Aorta (tissue), 5 donors: Measurements from ENCODE around the gene MAZ. TPM values are rescaled to one million over a fixed set of nuclear protein-coding genes. Genes with fewer than 3 reads are reported as not detected.
A peak's percentile ranks its signal among the peaks of the same experiment; 100 is the strongest.

ENCODE experiments used
- ATAC-seq: fragments of 200-7000 bp; cut with Tn5 transposase; one replicate; pipeline ENCODE4 v1.9.1; 2022; ENCODE audit warnings: moderate library complexity; ENCODE audit not compliant: low FRiP score
- DNase-seq, 2 donors: peaks; one replicate each; pipeline ENCODE4 v3.0.0-alpha.2; 2020
- H3K27ac ChIP-seq, 2 donors: one replicate each; pipeline ENCODE4 v1.5.1; 2013; ENCODE audit warnings: low read length in 2 of 2, mild to moderate bottlenecking in 2 of 2, moderate library complexity in 2 of 2, control low read depth in 1 of 2, inconsistent platforms in 1 of 2, low read depth in 1 of 2
- H3K27me3 ChIP-seq, 2 donors: one replicate each; pipeline ENCODE4 v1.6.1; 2013; ENCODE audit warnings: control low read depth in 1 of 2, low read length in 1 of 2, mild to moderate bottlenecking in 1 of 2, moderate library complexity in 1 of 2; ENCODE audit not compliant: insufficient read depth in 2 of 2, control insufficient read depth in 1 of 2
- H3K36me3 ChIP-seq, 2 donors: one replicate each; pipeline ENCODE4 v1.6.1; 2013; ENCODE audit warnings: control low read depth in 1 of 2, low read length in 1 of 2, mild to moderate bottlenecking in 1 of 2; ENCODE audit not compliant: insufficient read depth in 2 of 2, control insufficient read depth in 1 of 2
- H3K4me1 ChIP-seq, 2 donors: one replicate each; pipeline ENCODE4 v1.6.1; 2013; ENCODE audit warnings: low read length in 2 of 2, control low read depth in 1 of 2, mild to moderate bottlenecking in 1 of 2, moderate library complexity in 1 of 2; ENCODE audit not compliant: insufficient read depth in 2 of 2, control insufficient read depth in 1 of 2
- H3K4me3 ChIP-seq, 2 donors: one replicate each; pipeline ENCODE4 v1.5.1; 2013; ENCODE audit warnings: low read length in 2 of 2, control low read depth in 1 of 2, mild to moderate bottlenecking in 1 of 2
- H3K9me3 ChIP-seq: one replicate; pipeline ENCODE4 v1.6.1; 2013; ENCODE audit warnings: mild to moderate bottlenecking, low read length; ENCODE audit not compliant: control insufficient read depth
- WGBS, 2 donors: extraction: QIAGEN DNeasy Blood & Tissue Kit; methylation state at CpG; one replicate each; pipeline ENCODE4 v1.1.7; 2013; 5-methylcytosine and 5-hydroxymethylcytosine counted together
- intact Hi-C, 2 donors: fragments of 100-400 bp; cut with DNase I; formaldehyde crosslinking; loops; one replicate each; pipeline versions ENCODE4 v1.14.2 to v1.15.0; 2022
- polyA plus RNA-seq, 2 donors: library from polyadenylated mRNA; stranded (reverse); fragments of 200-250 nt; gene quantifications; one replicate each; pipeline ENCODE4 v1.2.3, GENCODE V29; 2013
- total RNA-seq, 2 donors: library from RNA; stranded (reverse); fragmentation: NEBNext Ultra II Directional; extraction: Animal tissue kit (Norgen Biotek cat#: 25700); gene quantifications; one replicate each; pipeline ENCODE4 v1.2.1, GENCODE V29; 2021
- donor health status: healthy with polysubstance abuse.
- donor health status: Bipolar disorder and iron deficiency.
- donor health status: DM: no; HTN: no; CAD: no.
- donor health status: DM: no; HTN: no; CAD: no.
- donor health status: DM: yes; HTN: yes; CAD: no.

MAZ gene
- total and polyA plus RNA-seq, 4 donors: 109 to 127 (median 116) TPM

- intact Hi-C loops: loop anchor here (5.0 to 10.0 kb wide), 3 partner anchors 46 to 949 kb away; partner anchors contain the start of genes CDIPT (in 1 of the 2), CFAP119 (in 1 of the 2), HIRIP3 (in 1 of the 2) and INO80E (in 1 of the 2)
- peak within 1 kb of the TSS; percentile 44 to 60 for H3K4me3 ChIP-seq
- H3K9me3 ChIP-seq: no peaks in the 10 kb centered on the region
- peak; percentile 99 for DNase-seq
- peak; percentile 87 for ATAC-seq
- H3K27me3 ChIP-seq: no peaks in the 10 kb centered on the region
- no peaks in the 10 kb centered on the region for H3K36me3 ChIP-seq
- H3K4me1 ChIP-seq: no peaks in the 10 kb centered on the region
- peak within 1 kb of the TSS; percentile 10 to 79 for H3K27ac ChIP-seq
- WGBS, 2 donors: 0% methylated on average over 59 to 70 of the region's 70 CpGs
These were observed 9.7 kb downstream of the MAZ start, which contains the start of gene PAGR1 for GRCh38 chr16:29815793-29816693. TSS of gene PAGR1 (plus strand) at chr16:29816152. CDS start at chr16:29816526, 374 bp downstream.

- ATAC-seq: peak; percentile 61
- Histone ChIP-seq H3K27me3 (no peaks in the 10 kb centered on the region), H3K36me3 (no peaks in the 10 kb centered on the region), H3K27ac (peak overlapping the region; percentile 10 to 79), H3K4me3 (peak overlapping the region; percentile 44 to 60), H3K4me1 (no peaks in the 10 kb centered on the region), H3K9me3 (no peaks in the 10 kb centered on the region)
- DNase-seq: peak; percentile 85 to 89
- 4% methylated on average over 37 of the region's 37 CpGs for WGBS, 2 donors
- intact Hi-C loops: loop anchor here (5.0 to 10.0 kb wide), 3 partner anchors 45 to 948 kb away; partner anchors contain the start of genes CDIPT (in 1 of the 2), CFAP119 (in 1 of the 2), HIRIP3 (in 1 of the 2) and INO80E (in 1 of the 2)
These were observed 10.5 kb downstream of the MAZ start for GRCh38 chr16:29816694-29817441.

- DNase-seq (no peak), ATAC-seq (no peak)
- intact Hi-C loops: loop anchor here (5.0 to 10.0 kb wide), 3 partner anchors 44 to 947 kb away; partner anchors contain the start of genes CDIPT (in 1 of the 2), CFAP119 (in 1 of the 2), HIRIP3 (in 1 of the 2) and INO80E (in 1 of the 2)
- Histone ChIP-seq H3K4me1 (no peaks in the 10 kb centered on the region), H3K27me3 (no peaks in the 10 kb centered on the region), H3K9me3 (no peaks in the 10 kb centered on the region), H3K27ac (no peak overlapping the region), H3K4me3 (no peak overlapping the region), H3K36me3 (no peaks in the 10 kb centered on the region)
- 82 to 85% methylated on average over 4 of the region's 4 CpGs for WGBS, 2 donors
These were observed 11.8 kb downstream of the MAZ start for GRCh38 chr16:29818082-29818481.

DNA sequence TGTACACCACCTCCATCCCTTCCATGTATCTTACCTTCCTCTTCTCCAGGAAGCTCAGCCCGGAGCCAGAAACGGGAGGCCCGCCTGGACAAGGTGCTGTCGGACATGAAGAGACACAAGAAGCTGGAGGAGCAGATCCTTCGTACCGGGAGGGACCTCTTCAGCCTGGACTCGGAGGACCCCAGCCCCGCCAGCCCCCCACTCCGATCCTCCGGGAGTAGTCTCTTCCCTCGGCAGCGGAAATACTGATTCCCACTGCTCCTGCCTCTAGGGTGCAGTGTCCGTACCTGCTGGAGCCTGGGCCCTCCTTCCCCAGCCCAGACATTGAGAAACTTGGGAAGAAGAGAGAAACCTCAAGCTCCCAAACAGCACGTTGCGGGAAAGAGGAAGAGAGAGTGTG is 13.2 kb downstream of the MAZ start:
- Histone ChIP-seq H3K27ac (no peak overlapping the region), H3K27me3 (no peaks in the 10 kb centered on the region), H3K36me3 (no peaks in the 10 kb centered on the region), H3K4me1 (peaks cover 0 to 3% of the 10 kb centered on the region in 2 donors), H3K4me3 (no peak overlapping the region), H3K9me3 (no peaks in the 10 kb centered on the region)
- intact Hi-C loops: loop anchor here (5.0 to 10.0 kb wide), 3 partner anchors 43 to 945 kb away; partner anchors contain the start of genes CDIPT (in 1 of the 2), CFAP119 (in 1 of the 2), HIRIP3 (in 1 of the 2) and INO80E (in 1 of the 2)
- no peak for ATAC-seq
- 74 to 76% methylated on average over 15 of the region's 15 CpGs for WGBS, 2 donors
- DNase-seq: peak in 1 of 2 donors; percentile 46

- no peaks in the 10 kb centered on the region for H3K9me3 ChIP-seq
- DNase-seq (peak; percentile 84 to 87), ATAC-seq (peak; percentile 62)
- peak within 1 kb of the TSS; percentile 79 to 89 for H3K4me3 ChIP-seq
- WGBS, 2 donors: 0 to 2% methylated on average over 4 of the region's 4 CpGs
- H3K36me3 ChIP-seq: no peaks in the 10 kb centered on the region
- intact Hi-C loops: loop anchor here in 1 of 2 donors (5.0 to 10.0 kb wide), 2 partner anchors 42 to 115 kb away; partner anchors contain the start of gene CDIPT
- peaks cover 0 to 3% of the 10 kb centered on the region in 2 donors for H3K4me1 ChIP-seq
- no peaks in the 10 kb centered on the region for H3K27me3 ChIP-seq
- H3K27ac ChIP-seq: peak within 1 kb of the TSS; percentile 68 to 86
These were observed 14.0 kb downstream of the MAZ start, which contains the start of gene MVP for GRCh38 chr16:29820271-29820701. TSS of gene MVP (plus strand) at chr16:29820462. CDS start at chr16:29830550, 10,088 bp downstream.

DNA sequence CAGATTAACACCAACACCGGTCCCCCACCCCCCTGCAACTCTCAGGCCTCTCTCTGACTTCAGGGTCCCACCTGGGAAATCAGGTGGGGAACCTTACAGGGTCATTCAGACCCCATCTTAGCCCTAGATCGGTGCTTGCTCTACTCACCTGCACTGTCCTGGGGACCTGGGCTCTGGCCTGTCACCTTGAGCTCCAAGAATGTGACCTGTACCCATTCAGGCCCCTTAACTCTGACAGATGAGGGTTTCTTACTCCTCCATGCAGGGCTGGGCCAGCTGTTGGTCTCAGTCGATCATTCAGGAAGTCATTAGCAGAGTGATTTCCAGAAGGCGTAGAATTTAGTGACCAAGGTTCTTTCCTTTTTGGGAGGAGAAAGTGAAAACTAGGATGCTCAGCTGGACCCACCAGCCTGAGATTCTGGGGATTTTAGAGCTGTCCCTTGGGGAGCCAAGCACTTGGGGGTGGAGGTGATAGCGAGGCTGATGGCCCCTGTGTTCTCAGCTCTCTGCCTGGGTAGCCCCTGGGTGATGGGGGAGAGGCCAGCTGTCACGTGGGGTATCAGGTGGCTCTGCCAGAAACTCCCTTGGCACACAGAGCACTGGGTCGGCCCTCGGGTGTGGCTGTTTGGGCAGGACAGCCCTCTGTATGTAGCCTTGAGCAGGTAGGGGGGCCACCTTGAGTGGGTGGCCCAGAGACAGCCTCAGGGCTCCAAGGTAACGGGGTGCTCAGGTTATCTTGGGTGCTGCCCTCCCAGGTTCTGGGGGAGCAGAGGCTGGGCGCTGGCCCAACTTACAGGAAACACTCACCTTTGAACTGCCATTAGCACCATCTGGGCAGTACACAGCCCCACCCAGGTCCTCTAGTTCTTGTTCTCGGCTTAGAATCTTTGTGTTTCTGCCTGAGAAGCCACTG is 14.7 kb downstream of the MAZ start:
- H3K4me1 ChIP-seq: peaks cover 0 to 3% of the 10 kb centered on the region in 2 donors
- peak overlapping the region; percentile 68 to 86 for H3K27ac ChIP-seq
- no peaks in the 10 kb centered on the region for H3K9me3 ChIP-seq
- DNase-seq (peak; percentile 75 to 86), ATAC-seq (no peak)
- H3K27me3 ChIP-seq: no peaks in the 10 kb centered on the region
- 23 to 24% methylated on average over 11 of the region's 11 CpGs for WGBS, 2 donors
- intact Hi-C loops: loop anchor here in 1 of 2 donors (5.0 to 10.0 kb wide), 2 partner anchors 41 to 116 kb away; partner anchors contain the start of gene CDIPT
- H3K36me3 ChIP-seq: no peaks in the 10 kb centered on the region
- H3K4me3 ChIP-seq: peak overlapping the region; percentile 79 to 89

GRCh38 chr16:29821643-29822115 is 15.3 kb downstream of the MAZ start:
- Histone ChIP-seq H3K9me3 (no peaks in the 10 kb centered on the region), H3K27ac (peak overlapping the region; percentile 68 to 86), H3K4me3 (peak overlapping the region; percentile 32 to 79), H3K4me1 (peaks cover 0 to 3% of the 10 kb centered on the region in 2 donors), H3K27me3 (no peaks in the 10 kb centered on the region), H3K36me3 (no peaks in the 10 kb centered on the region)
- ATAC-seq (no peak), DNase-seq (peak in 1 of 2 donors; percentile 66)
- 10 to 15% methylated on average over 7 of the region's 7 CpGs for WGBS, 2 donors
- intact Hi-C loops: loop anchor here in 1 of 2 donors (5.0 to 10.0 kb wide), 2 partner anchors 41 to 117 kb away; partner anchors contain the start of gene CDIPT
